ENCODE results near the gene ZP4. TPM values are rescaled to one million over a fixed set of nuclear protein-coding genes. Genes with fewer than 3 reads are reported as not detected.

ZP4 gene
- total RNA-seq, 1 experiment from 2014 or later, result not detected

- no peaks in the 10 kb centered on the region for H3K36me3 ChIP-seq (ENCODE audit: control insufficient read depth in 1 of 2, insufficient read depth in 2 of 2, low read length in 2 of 2)
- no peak overlapping the region for H3K9ac ChIP-seq (ENCODE audit: low read length)
- H3K79me2 ChIP-seq (ENCODE audit: insufficient read depth, low read length), result no peaks in the 10 kb centered on the region
- intact Hi-C loops (cut with micrococcal nuclease), result no loop called here
- no peak overlapping the region for H3K4me3 ChIP-seq (replicated peaks in 1 of 2; ENCODE audit: low read depth in 1 of 2, low read length in 2 of 2)
- ATAC-seq (no peak), DNase-seq (ENCODE audit: low read depth, low spot score) (no peak)
- H3K27me3 ChIP-seq (ENCODE audit: insufficient read depth, low read length), result no peaks in the 10 kb centered on the region
- no TSS peak for BruUV-seq (replicated peaks)
- no peak overlapping the region for H3K27ac ChIP-seq (ENCODE audit: low read depth, low read length)
- no peak for TF ChIP-seq CBX3 (IDR thresholded peaks at IDR 0.05; ENCODE audit: low read depth)
- TF ChIP-seq CTCF (IDR thresholded peaks at IDR 0.05 in 2 of 3, conservative IDR thresholded peaks at IDR 0.05 in 1 of 3; ENCODE audit: borderline replicate concordance in 1 of 3, insufficient read depth in 1 of 3, low read depth in 2 of 3, low read length in 2 of 3), result 0 out of 6 replicates have a peak, but pooled peaks of 1 of the 3 experiments have one; percentile 21
- H3K9me2 ChIP-seq (ENCODE audit: insufficient read depth), result no peaks in the 10 kb centered on the region
- ChIA-PET RAD21 (ENCODE audit: low non-redundant PET in 1 of 2, low total read pairs in 2 of 2, uncharacterized antibody in 2 of 2, unreplicated experiment in 2 of 2) (no interaction called here), POLR2A (no interaction called here), CTCF (no interaction called here)
- H4K20me1 ChIP-seq (ENCODE audit: insufficient read depth), result no peaks in the 10 kb centered on the region
- no peak overlapping the region for H3K4me2 ChIP-seq (ENCODE audit: low read length)
- no peaks in the 10 kb centered on the region for H3K4me1 ChIP-seq (ENCODE audit: control insufficient read depth in 1 of 2, insufficient read depth in 2 of 2, low read length in 2 of 2)
- H2AFZ ChIP-seq (ENCODE audit: low read depth, low read length, poor library complexity, severe bottlenecking), result no peak overlapping the region
- H3K9me3 ChIP-seq (ENCODE audit: control insufficient read depth in 1 of 2, insufficient read depth in 1 of 2, low read depth in 1 of 2, low read length in 2 of 2), result peaks cover 0 to 14% of the 10 kb centered on the region in 2 experiments; a peak in 2 of 4 replicates
These were observed 47.8 kb upstream of the ZP4 start for GRCh38 chr1:237938553-237938952.

GRCh38 chr1:237938068-237938467 is 47.3 kb upstream of the ZP4 start:
- H2AFZ ChIP-seq (ENCODE audit: low read depth, low read length, poor library complexity, severe bottlenecking), result no peak overlapping the region
- no peaks in the 10 kb centered on the region for H3K36me3 ChIP-seq (ENCODE audit: control insufficient read depth in 1 of 2, insufficient read depth in 2 of 2, low read length in 2 of 2)
- H3K27ac ChIP-seq (ENCODE audit: low read depth, low read length), result no peak overlapping the region
- no peak overlapping the region for H3K4me2 ChIP-seq (ENCODE audit: low read length)
- H3K27me3 ChIP-seq (ENCODE audit: insufficient read depth, low read length), result no peaks in the 10 kb centered on the region
- no peak overlapping the region for H3K9ac ChIP-seq (ENCODE audit: low read length)
- ATAC-seq (no peak), DNase-seq (ENCODE audit: low read depth, low spot score) (no peak)
- no peaks in the 10 kb centered on the region for H3K79me2 ChIP-seq (ENCODE audit: insufficient read depth, low read length)
- peaks cover 0 to 14% of the 10 kb centered on the region in 2 experiments; a peak in 2 of 4 replicates for H3K9me3 ChIP-seq (ENCODE audit: control insufficient read depth in 1 of 2, insufficient read depth in 1 of 2, low read depth in 1 of 2, low read length in 2 of 2)
- intact Hi-C loops (cut with micrococcal nuclease), result no loop called here
- ChIA-PET CTCF (no interaction called here), POLR2A (no interaction called here), RAD21 (ENCODE audit: low non-redundant PET in 1 of 2, low total read pairs in 2 of 2, uncharacterized antibody in 2 of 2, unreplicated experiment in 2 of 2) (no interaction called here)
- no peaks in the 10 kb centered on the region for H3K9me2 ChIP-seq (ENCODE audit: insufficient read depth)
- no peaks in the 10 kb centered on the region for H4K20me1 ChIP-seq (ENCODE audit: insufficient read depth)
- H3K4me1 ChIP-seq (ENCODE audit: control insufficient read depth in 1 of 2, insufficient read depth in 2 of 2, low read length in 2 of 2), result no peaks in the 10 kb centered on the region
- no peak overlapping the region for H3K4me3 ChIP-seq (replicated peaks in 1 of 2; ENCODE audit: low read depth in 1 of 2, low read length in 2 of 2)
- BruUV-seq (replicated peaks), result no TSS peak
- TF ChIP-seq TCF7L2 (IDR thresholded peaks at IDR 0.05; ENCODE audit: borderline replicate concordance, extremely low read depth, insufficient read depth, insufficient read length) (no peak), JUND (IDR thresholded peaks at IDR 0.05) (no peak), POLR2AphosphoS5 (IDR thresholded peaks at IDR 0.05; ENCODE audit: low read depth, low read length) (no peak), MAX (IDR thresholded peaks at IDR 0.05) (no peak), YY1 (IDR thresholded peaks at IDR 0.05; ENCODE audit: extremely low read depth, insufficient replicate concordance, low read depth, low read length) (no peak), EZH2phosphoT487 (IDR thresholded peaks at IDR 0.05; ENCODE audit: borderline replicate concordance) (no peak), CTCF (IDR thresholded peaks at IDR 0.05 in 2 of 3, conservative IDR thresholded peaks at IDR 0.05 in 1 of 3; ENCODE audit: borderline replicate concordance in 1 of 3, insufficient read depth in 1 of 3, low read depth in 2 of 3, low read length in 2 of 3) (no peak), ATF3 (IDR thresholded peaks at IDR 0.05) (no peak), SP1 (IDR thresholded peaks at IDR 0.05; ENCODE audit: low read depth) (no peak), SRF (IDR thresholded peaks at IDR 0.05; ENCODE audit: low read depth) (no peak), ZBTB33 (IDR thresholded peaks at IDR 0.05; ENCODE audit: extremely low read depth, insufficient replicate concordance, low read length) (no peak), CEBPB (IDR thresholded peaks at IDR 0.05; ENCODE audit: low read depth) (no peak)

Measured in HCT116 (cell line).